Activated T-cell treated with anti-CD3 and anti-CD28 coated beads, Interleukin-2, amount 50 U/mL, for 48 hours (primary cell): ENCODE results near the gene VTN.

Experiments
- DNase-seq, 2 experiments: peaks; one replicate each; pipeline ENCODE4 v3.0.0-alpha.2; 2020

The VTN gene

DNA sequence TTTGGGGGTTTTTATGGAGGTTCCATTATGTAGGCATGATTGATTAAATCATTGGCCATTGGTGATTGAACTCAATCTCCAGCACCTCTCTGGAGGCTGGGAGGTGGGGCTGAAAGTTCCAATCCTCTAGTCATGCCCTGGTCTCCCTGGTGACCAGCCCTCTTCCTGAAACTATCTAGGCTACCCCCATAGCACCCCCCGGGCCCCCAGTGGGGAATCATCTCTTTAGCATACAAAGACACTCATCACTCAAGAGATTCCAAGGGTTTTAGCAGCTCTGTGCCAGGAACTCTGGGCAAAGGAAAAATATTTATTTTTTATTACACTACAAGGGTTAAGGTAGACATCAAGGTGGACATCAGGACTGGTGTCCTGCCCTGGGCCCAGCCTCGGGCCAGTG is 25.3 kb upstream of the VTN start:
- DNase-seq = no peak

GRCh38 chr17:28394337-28395116 is 24.4 kb upstream of the VTN start:
- DNase-seq = no peak

GRCh38 chr17:28392491-28392890 is 22.4 kb upstream of the VTN start:
- no peak for DNase-seq

- no peak for DNase-seq
Observed at GRCh38 chr17:28391401-28391800, 21.3 kb upstream of the VTN start.

- no peak for DNase-seq
Observed at GRCh38 chr17:28390984-28391383, 20.9 kb upstream of the VTN start.

DNA sequence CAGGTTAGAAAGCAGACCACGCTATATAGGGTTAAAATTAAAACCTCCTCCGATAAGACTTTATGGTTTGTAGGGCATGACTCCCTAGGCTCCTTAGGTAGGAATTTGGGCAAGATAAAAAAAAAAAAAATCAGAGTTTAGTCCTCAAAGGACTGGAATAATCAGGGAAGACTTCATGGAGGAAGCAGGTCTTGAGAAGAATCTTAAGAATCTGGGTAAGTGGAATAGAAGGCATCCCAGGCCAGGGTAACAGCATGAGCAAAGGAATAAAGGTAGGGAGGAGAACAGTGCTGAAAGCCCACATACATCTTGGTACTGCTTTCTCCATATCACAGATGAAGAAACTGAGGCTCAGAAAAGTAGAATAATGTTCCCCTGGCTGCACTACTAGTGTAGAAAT is 20.5 kb upstream of the VTN start:
- no peak for DNase-seq

- no peak for DNase-seq
Observed at GRCh38 chr17:28390141-28390540, 20.0 kb upstream of the VTN start.

GRCh38 chr17:28388106-28388505 is 18.0 kb upstream of the VTN start:
- DNase-seq = no peak

GRCh38 chr17:28386391-28386790 is 16.3 kb upstream of the VTN start:
- no peak for DNase-seq

DNA sequence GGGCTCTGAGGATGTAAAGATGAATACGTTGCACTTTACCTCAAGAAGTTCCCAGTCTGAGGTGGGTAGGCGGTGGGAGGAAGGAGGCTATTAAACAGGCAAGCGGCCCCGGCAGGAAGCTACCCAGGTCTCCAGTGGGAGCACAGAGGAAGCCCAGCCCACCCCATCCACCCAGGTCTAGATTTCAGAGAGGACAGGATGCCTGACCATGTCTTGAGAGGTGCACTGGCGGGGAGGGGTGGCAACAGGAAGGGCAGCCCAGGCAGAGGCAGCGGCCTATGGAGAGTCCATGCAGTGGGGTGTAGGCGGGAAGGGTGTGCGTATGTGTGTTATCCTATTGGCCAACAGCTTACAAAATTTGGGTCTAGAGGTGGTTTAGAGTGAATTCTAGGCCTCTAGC is 15.3 kb upstream of the VTN start:
- peak; percentile 38 to 47 for DNase-seq

DNA sequence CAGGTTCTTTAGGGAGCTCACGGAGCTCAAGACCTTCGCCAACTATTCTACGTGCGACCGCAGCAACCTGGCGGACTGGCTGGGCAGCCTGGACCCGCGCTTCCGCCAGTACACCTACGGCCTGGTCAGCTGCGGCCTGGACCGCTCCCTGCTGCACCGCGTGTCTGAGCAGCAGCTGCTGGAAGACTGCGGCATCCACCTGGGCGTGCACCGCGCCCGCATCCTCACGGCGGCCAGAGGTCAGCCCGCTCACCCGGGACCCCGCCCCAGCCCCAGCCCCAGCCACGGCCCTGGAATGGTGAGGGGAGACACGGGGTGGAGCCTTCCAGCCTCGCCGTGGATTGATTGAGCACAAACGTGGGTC is 14.9 kb upstream of the VTN start:
- DNase-seq = peak in 1 of 2 experiments; percentile 36

DNA sequence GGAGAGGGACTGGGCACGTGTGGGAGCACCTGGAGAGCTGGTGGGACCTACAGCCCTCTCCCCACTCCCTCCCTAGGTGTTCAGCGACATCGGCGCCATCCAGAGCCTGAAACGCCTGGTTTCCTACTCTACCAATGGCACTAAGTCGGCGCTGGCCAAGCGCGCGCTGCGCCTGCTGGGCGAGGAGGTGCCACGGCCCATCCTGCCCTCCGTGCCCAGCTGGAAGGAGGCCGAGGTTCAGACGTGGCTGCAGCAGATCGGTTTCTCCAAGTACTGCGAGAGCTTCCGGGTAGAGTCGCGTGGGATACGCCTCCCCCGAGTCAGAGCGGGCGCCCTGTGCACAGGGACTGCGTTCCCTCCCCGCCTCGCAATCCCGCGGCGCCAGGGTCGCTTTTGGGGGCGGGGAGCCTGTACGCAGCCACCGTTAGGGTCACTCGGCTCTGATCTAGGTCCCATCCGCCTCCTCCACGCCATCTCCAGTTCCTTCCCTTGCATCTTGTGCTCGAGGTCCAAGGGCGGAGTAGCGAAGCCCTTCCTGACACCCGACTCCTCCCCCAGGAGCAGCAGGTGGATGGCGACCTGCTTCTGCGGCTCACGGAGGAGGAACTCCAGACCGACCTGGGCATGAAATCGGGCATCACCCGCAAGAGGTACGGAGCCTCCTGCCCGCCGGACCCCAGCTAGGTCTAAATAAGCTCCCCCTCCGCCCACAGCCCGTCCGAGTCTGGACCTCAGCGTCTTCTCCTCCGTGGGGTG is 14.4 kb upstream of the VTN start:
- DNase-seq = peak; percentile 76 to 81

- peak; percentile 51 to 60 for DNase-seq
Observed at GRCh38 chr17:28381141-28381825, 11.2 kb upstream of the VTN start.

GRCh38 chr17:28379814-28380801 is 10.0 kb upstream of the VTN start:
- no peak for DNase-seq

DNA sequence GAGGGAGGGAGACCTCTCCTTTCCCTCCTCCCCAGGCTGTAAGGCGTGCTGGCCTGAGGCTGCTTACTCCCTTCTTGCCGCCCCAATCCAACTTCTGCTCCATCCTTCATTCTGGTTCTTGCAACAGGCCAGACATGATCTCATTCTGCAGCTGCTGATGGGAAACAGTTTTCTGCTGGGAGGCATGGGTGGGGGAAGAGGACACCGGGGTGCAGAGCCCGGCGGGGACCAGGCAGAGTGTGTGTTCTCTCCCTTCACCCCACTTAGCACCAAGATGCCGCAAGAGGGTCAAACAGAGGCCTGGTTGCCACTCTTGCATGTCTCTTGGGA is 2.8 kb upstream of the VTN start:
- DNase-seq = no peak

DNA sequence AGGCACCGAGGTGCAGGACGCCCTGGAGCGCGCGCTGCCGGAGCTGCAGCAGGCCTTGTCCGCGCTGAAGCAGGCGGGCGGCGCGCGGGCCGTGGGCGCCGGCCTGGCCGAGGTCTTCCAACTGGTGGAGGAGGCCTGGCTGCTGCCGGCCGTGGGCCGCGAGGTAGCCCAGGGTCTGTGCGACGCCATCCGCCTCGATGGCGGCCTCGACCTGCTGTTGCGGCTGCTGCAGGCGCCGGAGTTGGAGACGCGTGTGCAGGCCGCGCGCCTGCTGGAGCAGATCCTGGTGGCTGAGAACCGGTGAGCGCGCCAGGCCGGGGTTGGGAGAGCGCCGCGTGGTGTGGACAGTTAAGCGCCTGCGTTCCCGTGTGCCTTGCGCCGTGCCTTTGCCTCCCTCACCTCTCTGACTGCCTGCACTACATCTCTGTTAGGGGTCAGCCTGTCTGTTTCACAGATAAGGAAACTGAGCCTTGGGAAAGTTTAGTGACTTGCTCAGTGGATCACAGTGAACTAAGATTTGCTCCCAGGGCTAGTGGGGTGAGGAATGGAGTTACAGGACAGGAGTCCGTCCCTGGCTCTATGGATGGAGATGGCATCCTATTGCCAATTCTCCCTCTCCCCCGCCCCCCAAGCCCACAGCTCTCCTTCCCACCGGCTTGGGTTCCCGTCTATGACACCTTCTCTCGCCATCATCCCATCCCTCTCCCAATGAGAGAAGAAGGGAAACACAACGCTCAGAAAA is 2.3 kb upstream of the VTN start:
- peak; percentile 52 to 59 for DNase-seq

GRCh38 chr17:28371245-28372202 is 1.4 kb upstream of the VTN start, which contains the start of gene SARM1:
TSS of gene SARM1 (plus strand) at chr17:28371694. CDS start at chr17:28372033, 339 bp downstream.
- DNase-seq = peak; percentile 92 to 94

GRCh38 chr17:28370744-28371103 is 617 bp upstream of the VTN start:
- no peak for DNase-seq

GRCh38 chr17:28369684-28370034 is 448 bp downstream of the VTN start:
- no peak for DNase-seq

DNA sequence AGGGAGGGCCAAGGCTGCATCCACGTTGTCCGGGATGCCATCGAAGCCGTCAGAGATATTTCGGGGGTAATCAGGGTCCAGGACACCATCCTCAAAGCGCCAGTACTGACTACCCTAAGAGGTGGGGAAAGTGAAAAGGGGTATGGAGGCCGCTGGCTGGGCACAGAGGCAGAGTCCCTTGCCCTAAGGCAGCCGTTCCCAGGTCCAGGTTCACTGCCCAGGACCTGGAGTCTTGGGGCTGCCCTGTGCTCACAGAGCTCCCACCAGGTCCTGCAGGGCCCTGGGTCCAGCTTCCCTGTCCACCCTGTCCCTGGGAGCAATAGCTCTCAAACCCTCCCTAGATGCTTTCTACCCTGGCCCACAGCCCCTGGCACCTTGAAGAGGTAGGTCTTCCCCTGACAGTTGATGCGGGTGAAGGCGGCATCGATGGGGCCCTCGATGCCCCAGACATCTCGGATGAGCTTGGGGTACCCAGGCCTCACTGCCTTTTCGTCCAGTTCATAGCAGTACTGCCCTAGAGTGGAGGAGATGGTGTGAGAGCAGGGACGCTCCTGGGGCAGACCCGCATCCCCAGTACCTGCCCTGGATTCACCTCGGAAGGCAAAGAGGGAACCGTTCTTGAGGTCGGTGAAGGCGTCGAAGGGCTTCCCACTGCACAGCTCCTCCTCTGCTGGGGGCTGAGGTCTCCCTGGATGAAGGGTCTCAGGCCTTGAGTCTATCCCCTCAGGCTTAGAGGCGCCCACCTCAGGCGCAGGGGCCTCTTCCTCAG is 1.0 kb downstream of the VTN start:
- no peak for DNase-seq
